Heart left ventricle (tissue), 13 donors: ENCODE results near the gene PEX1.

Source experiments
- CTCF ChIP-seq, 12 donors: fragments of 200-600 bp; sonication (generic) in 4 of 12; IDR thresholded peaks; one replicate each; pipeline versions ENCODE4 v1.5.0 to v1.8.0; 2018 to 2022; ENCODE audit warnings: antibody characterized with exemption in 12 of 12, mild to moderate bottlenecking in 5 of 12
- POLR2A ChIP-seq, 2 donors: fragments of 450-650 bp; IDR thresholded peaks; one replicate each; pipeline ENCODE4 v1.6.1; 2017; ENCODE audit warnings: antibody characterized with exemption in 2 of 2, mild to moderate bottlenecking in 2 of 2, moderate library complexity in 2 of 2
- donor health status: ischemic (EF 13 %, LVEDD 7.1; RV severe dilation, severe dysfunction).
- donor health status: DM: no; HTN: yes; CAD: no.
- donor health status: DM: no; HTN: no; CAD: no.
- donor health status: ischemic (EF 25% LVEDD 6.9; RV normal size, moderate dysfunction).
- donor health status: ischemic (EF 25% LVEDD 5.7; RV mildly dilated, moderate dysfunction).
- donor health status: ischemic (EF 35%, LVEDD 5.7; RV mildly dilated, moderate dysfunction).
- donor health status: nonischemic (EF 11% LVEDD 7.7; RV severe dilation, severe dysfunction).
- donor health status: DM: yes; HTN: yes; CAD: no.
- donor health status: PGD.
- donor health status: ischemic (EF 29% LVEDD 5.4; RV normal size, mild dysfunction).
- donor health status: nonischemic (EF 23%, LVEDD 6.1; RV moderate dilation, normal function).

GRCh38 chr7:92520024-92520423 lies 8.3 kb downstream of the PEX1 start:
- TF ChIP-seq POLR2A (IDR thresholded peaks at IDR 0.05) = no peak
- no peak for TF ChIP-seq CTCF (IDR thresholded peaks at IDR 0.05)
